ENCODE results near the gene EFL1.
"Not testable (repeated sequence)": the region's sequence is repeated elsewhere in the genome, so short reads cannot be mapped to it uniquely, and the experiment has no call there.

EFL1 gene

DNA sequence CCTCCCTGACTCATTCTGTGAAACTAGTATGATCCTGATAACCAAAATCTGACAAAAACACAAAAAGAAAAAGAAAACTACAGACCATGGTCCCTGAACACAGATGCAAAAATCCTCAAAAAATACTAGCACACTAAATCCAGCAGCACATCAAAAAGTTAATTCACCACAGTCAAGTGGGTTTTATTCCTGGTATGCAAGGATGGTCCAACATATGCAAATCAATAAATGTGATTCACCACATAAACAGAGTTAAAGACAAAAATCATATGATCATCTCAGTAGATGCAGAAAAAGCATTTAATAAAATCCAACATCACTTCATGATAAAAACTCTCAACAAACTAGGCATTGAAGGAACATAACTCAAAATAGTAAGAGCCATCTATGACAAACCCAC lies 12.9 kb upstream of the EFL1 start:
- DNase-seq, result no peak

DNA sequence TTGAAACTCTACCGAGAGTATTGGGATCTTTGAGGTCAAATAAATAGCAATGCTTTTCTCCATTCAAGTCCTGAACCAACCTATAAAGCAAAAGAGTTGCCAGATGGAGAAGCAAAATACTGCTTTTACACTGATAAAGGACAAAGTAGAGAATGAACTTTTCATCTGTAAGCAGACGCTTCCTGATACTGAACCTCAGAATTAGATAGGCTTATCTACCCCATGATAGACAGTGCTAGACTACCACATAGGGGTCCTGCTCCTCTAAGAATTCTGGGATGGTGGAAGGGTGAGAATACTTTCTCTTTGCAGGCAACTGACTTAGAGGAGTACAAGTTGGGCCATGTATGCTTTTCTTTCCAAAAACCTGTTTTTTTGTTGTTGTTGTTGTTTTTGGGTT lies 9.6 kb upstream of the EFL1 start:
- DNase-seq, result no peak

GRCh38 chr15:82268454-82268853 lies 5.9 kb upstream of the EFL1 start:
- DNase-seq, result not testable (repeated sequence)

DNA sequence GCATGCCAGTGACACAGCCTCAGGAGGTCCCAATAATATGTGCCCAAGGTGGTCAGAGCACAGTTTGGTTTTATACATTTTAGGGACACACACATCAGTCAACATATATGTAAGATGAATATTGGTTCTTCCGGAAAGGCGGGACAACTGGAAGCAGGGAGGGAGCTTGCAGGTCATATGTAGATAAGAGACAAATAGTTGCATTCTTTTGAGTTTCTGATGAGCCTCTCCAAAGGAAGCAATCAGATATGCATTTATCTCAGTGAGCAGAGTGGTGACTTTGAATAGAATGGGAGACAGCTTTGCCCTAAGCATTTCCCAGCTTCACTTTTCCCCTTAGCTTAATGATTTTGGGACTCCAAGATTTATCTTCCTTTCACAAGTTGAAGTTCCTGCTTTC lies 4.6 kb upstream of the EFL1 start:
- DNase-seq, result not testable (repeated sequence)

DNA sequence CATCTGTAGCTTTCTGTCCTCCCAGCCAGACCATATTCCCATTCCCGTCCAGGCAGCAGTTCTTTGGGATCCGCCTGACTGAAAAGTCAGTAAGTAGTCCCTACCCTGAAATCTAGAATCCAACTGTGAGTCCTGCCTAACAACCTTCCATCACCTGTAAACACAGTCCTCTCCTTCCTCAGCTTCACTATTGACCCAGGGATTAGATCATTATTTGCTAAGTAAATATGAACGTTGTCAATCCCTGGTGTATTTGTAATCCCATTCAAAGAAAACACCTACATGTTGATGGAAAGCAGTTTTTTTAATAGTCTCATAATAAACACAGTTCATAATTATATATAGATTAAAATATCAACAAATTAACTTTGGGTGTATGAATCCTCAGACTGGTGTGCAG lies 816 bp upstream of the EFL1 start:
- no peak for DNase-seq

DNA sequence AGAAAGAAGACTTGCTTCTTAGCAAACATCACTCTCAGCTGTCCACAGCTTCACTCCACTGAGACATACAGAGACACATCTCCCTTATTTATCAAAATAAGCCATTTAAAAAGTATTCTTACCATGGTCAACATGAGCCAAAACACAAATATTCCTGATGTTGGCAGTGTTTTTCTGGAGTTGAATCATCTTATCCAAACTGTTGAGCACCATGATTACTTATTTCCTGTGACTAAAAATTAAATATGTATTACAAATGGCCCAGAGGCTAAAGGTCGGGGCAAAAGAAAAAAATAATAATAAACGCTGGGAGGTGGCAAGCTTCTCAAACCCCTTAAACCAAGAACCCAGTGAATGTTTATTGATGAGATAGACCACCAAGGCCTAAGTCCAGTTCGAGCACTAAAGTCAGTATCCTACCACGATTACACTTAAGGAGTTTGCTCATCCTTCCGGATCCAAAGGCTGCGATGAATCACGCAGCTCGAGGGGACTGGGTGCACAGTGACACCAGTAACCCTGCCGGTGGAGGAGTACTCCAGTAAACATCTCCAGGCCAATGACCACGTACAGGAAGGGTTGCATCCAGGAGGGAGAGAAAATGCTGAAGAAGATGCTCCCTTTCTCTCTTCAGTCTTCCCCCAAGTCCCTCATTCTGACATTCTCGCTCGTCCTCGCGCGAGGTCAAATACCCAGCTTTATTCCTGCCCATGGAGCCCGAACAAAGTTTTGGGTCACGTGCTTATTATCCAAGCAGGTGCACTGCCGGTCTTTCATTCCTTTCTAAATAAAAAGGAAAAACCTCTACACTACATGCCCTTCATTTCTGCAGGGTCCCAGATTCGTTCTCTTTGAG lies 740 bp downstream of the EFL1 start:
- not testable (repeated sequence) for DNase-seq

GRCh38 chr15:82248261-82248660 lies 14.3 kb downstream of the EFL1 start:
- not testable (repeated sequence) for DNase-seq

GRCh38 chr15:82245956-82246355 lies 16.6 kb downstream of the EFL1 start:
- DNase-seq, result not testable (repeated sequence)

GRCh38 chr15:82243644-82244043 lies 18.9 kb downstream of the EFL1 start:
- DNase-seq, result not testable (repeated sequence)

- not testable (repeated sequence) for DNase-seq
These were observed 20.6 kb downstream of the EFL1 start for GRCh38 chr15:82241836-82242499.

- no peak for DNase-seq
These were observed 22.7 kb downstream of the EFL1 start for GRCh38 chr15:82239685-82240391.

DNA sequence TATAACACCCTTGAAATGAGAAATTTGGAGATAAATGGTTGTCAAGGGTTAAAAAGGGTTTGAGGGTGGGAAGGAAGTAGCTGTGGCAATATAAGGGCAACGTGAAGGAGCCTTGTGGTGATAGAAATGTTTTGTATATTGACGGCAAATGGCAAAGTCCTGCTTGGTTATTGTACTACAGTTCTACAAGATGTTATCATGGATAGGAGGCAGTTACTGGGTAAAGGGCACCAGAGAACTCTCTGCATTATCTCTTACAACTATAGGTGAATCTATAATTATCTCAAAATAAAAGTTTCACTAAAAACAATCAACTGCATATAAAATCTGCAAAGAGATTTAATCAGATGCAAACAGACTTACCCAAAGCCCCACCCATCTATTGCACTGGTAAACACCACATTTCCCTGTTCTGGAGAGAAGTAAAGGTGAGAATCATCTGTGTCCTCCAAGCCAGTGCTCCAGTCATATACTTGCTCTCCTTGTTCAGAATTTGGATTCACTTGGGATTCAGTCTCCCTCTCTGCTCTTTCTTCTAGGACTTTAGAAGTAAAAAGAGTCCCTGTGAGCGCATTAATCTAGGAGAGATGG lies 24.5 kb downstream of the EFL1 start:
- not testable (repeated sequence) for DNase-seq

- no peak for DNase-seq
These were observed 30.7 kb downstream of the EFL1 start for GRCh38 chr15:82231842-82232241.

- no peak for DNase-seq
These were observed 31.3 kb downstream of the EFL1 start for GRCh38 chr15:82231233-82231632.

GRCh38 chr15:82228750-82229149 lies 33.8 kb downstream of the EFL1 start:
- no peak for DNase-seq

- not testable (repeated sequence) for DNase-seq
These were observed 41.0 kb downstream of the EFL1 start for GRCh38 chr15:82221535-82221934.

GRCh38 chr15:82216092-82216491 lies 46.4 kb downstream of the EFL1 start:
- DNase-seq, result not testable (repeated sequence)

DNA sequence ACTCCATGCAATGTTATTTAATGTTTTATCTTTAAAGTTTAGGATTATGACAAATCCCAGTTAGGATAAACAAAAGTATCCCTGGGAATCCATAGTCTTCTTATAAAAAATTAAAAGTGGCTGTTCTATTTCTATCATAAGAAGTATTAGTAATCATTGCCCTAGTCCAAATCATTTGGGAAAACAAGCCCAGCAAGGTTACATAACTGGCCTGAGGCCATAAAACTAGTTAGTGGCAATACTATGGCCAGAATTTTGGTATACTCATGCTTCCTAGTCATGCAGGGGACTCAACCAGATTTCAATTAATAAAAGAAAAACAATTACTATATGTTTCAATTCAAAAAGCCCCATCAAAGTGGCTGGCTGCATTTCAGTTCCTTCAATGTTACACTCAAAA lies 50.3 kb downstream of the EFL1 start:
- not testable (repeated sequence) for DNase-seq

GRCh38 chr15:82210066-82210597 lies 52.4 kb downstream of the EFL1 start:
- DNase-seq, result not testable (repeated sequence)

DNA sequence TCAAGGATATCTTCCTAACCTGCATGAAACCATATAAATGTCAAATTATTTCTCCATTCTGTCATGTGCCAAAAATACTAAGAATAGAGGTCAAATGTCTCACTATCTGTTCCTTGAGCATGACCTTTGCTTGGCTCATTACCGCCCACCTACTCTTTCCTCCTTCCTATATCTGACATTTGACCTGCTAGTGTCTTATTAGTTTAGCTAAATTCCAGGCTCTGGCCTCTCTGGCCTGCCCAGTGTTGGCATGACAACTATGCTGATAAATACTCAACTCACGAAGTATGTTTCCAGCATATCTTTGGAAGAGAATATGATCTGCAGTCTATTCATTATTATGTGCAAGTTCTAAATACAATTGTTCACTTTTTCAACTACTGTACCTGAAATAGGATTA lies 58.0 kb downstream of the EFL1 start:
- not testable (repeated sequence) for DNase-seq

- peak; percentile 47 for DNase-seq
These were observed 64.6 kb downstream of the EFL1 start for GRCh38 chr15:82197733-82198594.

GRCh38 chr15:82196353-82196752 lies 66.2 kb downstream of the EFL1 start:
- DNase-seq, result no peak
